Measurements from ENCODE around the gene SLC19A1. TPM values are rescaled to one million over a fixed set of nuclear protein-coding genes. Genes with fewer than 3 reads are reported as not detected.

The SLC19A1 gene
- total RNA-seq, 1 experiment from 2014 or later: 17.9 TPM

DNA sequence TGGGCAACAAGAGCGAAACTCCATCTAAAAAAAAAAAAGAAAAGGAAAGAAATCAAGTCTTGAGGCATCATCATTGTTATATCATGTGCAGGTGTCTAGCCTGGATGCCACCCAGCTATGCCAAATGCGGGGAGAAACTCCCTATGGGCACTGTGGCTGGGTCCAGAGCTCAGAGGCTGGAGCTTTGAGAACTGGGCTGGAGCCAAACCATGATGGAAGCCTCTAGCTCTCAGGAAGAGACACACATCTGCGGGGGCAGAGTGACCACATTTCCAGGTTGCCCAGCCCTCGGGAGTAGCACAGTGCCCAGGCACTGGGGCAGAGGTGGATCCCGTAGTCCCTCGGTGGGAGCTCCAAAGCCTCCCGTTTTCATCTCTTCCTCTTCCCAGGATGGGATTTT lies 78.4 kb downstream of the SLC19A1 start:
- Histone ChIP-seq H3K36me3 (replicated peaks; ENCODE audit: control insufficient read depth, insufficient read depth, low read length) (no peaks in the 10 kb centered on the region; the same call in 1 of the 2 replicates), H3K27me3 (ENCODE audit: control insufficient read depth, insufficient read depth, low read length) (no peaks in the 10 kb centered on the region), H3K4me3 (ENCODE audit: insufficient read depth, low read depth, low read length) (no peak overlapping the region)
- DNase-seq: no peak

DNA sequence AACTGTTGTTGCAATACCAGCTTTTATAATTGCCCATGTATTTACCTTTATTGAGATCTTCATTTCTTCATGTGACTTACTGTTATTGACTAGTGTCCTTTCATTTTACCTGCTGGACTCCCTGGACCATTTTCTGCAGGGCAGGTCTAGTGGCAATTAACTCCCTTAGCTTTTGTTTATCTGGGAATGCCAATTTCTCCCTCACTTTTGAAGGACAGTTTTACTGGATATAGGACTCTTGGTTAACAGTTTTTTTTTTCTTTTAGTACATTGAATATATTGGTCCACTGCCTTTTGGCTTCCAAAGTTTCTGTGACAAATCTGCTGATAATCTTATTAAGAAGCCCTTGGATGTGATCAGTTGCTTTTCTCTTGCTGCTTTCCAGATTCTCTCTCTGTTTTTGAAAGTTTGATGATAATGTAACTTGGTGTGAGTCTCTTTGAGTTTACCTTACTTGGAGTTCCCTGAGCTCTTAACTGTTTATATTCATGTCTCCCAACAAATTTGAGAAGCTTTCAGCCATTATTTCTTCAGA lies 80.4 kb downstream of the SLC19A1 start:
- no peaks in the 10 kb centered on the region for H3K27me3 ChIP-seq (ENCODE audit: control insufficient read depth, insufficient read depth, low read length)
- DNase-seq: no peak
- no peaks in the 10 kb centered on the region; the same call in 1 of the 2 replicates for H3K36me3 ChIP-seq (replicated peaks; ENCODE audit: control insufficient read depth, insufficient read depth, low read length)
- H3K4me3 ChIP-seq (ENCODE audit: insufficient read depth, low read depth, low read length): no peak overlapping the region

DNA sequence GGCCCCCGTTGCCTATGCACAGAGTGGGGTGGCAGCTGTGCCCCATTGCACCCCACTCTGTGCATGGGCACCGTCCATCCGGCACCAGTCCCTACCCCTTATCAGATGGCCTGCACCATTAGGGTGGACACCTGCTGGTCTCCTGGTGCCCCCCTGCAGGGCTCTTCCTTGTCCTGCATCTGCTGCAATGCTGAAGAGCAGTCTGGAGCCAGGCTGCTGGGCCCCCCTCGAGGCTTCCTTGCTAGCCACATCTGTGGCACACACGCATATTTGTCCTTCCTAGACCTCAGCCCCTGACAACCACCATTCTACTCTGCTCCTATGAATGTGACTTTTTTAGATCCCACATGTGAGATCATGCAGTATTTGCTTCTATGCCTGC lies 80.9 kb downstream of the SLC19A1 start:
- no peak for DNase-seq
- Histone ChIP-seq H3K36me3 (replicated peaks; ENCODE audit: control insufficient read depth, insufficient read depth, low read length) (no peaks in the 10 kb centered on the region; the same call in 1 of the 2 replicates), H3K4me3 (ENCODE audit: insufficient read depth, low read depth, low read length) (no peak overlapping the region), H3K27me3 (ENCODE audit: control insufficient read depth, insufficient read depth, low read length) (no peaks in the 10 kb centered on the region)

DNA sequence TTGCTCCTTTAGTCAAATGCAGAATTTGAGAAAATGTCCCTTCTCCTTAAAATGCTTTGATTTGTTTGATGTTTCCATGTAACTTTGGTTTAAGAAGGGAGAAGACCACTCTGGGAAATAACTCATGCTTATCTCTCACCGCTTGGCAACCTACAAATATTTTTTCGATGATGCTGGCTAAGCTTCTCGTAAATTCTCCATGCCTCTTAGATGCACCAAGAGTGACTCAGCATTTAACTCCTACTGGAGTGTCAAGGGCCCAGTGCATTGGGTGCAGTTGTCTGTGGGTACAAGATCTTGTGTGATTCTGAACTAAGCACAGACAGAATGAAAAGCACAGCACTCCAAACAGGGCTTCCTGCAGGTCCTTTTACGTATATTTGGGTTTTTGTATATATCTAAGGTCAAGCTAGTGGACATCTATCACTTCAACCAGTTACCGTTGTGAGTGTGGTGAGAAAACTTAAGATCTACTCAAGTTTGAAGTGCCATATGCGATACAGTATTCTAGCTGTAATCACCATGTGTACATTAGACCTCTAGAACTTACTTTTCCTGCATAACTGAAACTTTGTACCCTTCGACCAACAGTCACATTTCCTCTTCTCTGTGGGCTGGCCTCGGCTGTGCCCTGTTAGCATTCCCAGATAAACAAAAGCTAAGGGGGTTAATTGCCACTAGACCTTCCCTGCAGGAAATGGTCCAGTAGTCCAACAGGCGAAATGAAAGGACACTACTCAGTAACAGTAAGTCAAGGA lies 81.5 kb downstream of the SLC19A1 start:
- Histone ChIP-seq H3K4me3 (ENCODE audit: insufficient read depth, low read depth, low read length) (no peak overlapping the region), H3K36me3 (replicated peaks; ENCODE audit: control insufficient read depth, insufficient read depth, low read length) (no peaks in the 10 kb centered on the region; the same call in 1 of the 2 replicates), H3K27me3 (ENCODE audit: control insufficient read depth, insufficient read depth, low read length) (no peaks in the 10 kb centered on the region)
- DNase-seq: no peak

DNA sequence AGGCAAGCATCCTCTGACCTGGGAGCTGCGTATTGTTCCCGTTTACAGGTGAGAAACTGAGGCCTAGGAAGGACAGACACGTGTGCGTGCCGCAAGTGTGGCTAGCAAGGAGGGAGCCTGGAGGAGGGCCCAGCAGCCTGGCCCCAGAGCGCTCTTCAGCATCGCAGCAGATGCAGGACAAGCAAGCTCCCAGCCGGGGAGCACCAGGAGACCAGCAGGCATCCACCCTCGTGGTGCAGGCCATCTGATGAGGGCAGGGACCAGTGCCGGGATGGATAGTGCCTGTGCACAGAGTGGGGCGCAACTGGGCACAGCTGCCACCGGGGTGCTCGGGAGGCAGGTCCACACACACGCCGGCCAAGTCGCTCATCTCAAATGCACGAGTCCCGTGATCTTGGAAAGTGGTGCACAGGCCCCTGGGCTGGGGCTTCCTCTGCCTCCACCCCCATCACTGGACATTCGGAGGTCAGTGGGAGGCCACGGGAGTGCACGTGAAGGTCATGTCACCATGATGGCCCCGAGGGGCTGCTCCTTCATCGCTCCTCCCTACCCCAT lies 82.2 kb downstream of the SLC19A1 start:
- DNase-seq: no peak
- H3K27me3 ChIP-seq (ENCODE audit: control insufficient read depth, insufficient read depth, low read length): no peaks in the 10 kb centered on the region
- no peak overlapping the region for H3K4me3 ChIP-seq (ENCODE audit: insufficient read depth, low read depth, low read length)
- no peaks in the 10 kb centered on the region; the same call in 1 of the 2 replicates for H3K36me3 ChIP-seq (replicated peaks; ENCODE audit: control insufficient read depth, insufficient read depth, low read length)

DNA sequence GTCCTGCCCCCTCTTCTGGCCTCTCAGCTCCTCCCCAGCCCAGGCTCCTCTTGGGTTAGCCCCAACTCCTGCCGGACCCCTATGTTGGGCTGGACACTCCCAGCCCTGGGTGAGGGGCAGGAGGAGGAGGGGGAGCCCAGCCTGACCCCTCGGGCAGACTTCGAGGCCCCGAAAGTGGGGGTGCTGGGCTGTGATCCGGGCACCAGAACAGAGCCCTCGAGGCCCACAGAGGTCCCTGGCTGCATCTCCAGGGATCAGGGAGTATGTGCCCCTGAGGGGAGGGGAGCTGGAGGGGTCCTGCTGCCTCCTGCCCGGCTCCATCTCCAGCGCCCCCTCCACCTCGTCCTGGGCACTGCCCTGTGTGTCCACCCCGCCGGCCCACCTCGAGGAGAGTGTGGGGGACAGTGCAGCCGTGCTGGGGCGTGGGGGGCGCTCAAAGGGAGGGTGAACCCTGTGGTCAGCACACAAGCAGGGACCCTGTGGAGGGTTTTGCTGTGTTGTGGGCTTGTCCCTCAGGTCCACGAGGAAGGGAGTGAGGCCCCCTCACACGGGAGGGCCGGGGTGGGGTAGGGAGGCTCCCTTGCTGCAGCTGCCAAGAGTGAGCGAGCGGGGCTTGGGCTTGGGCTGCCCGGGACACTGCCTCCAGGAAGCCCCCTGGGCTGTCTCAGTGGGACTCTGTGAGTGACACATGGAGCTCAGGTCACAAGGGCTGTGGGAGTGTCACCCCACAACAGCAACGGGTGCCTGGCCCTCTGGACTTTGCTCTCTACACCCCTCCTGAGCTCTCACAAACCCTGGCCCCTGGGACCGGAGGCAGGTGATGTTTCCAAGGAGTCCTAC lies 82.8 kb downstream of the SLC19A1 start:
- H3K4me3 ChIP-seq (ENCODE audit: insufficient read depth, low read depth, low read length): no peak overlapping the region
- H3K36me3 ChIP-seq (replicated peaks; ENCODE audit: control insufficient read depth, insufficient read depth, low read length): no peaks in the 10 kb centered on the region; the same call in 1 of the 2 replicates
- no peaks in the 10 kb centered on the region for H3K27me3 ChIP-seq (ENCODE audit: control insufficient read depth, insufficient read depth, low read length)
- no peak for DNase-seq

DNA sequence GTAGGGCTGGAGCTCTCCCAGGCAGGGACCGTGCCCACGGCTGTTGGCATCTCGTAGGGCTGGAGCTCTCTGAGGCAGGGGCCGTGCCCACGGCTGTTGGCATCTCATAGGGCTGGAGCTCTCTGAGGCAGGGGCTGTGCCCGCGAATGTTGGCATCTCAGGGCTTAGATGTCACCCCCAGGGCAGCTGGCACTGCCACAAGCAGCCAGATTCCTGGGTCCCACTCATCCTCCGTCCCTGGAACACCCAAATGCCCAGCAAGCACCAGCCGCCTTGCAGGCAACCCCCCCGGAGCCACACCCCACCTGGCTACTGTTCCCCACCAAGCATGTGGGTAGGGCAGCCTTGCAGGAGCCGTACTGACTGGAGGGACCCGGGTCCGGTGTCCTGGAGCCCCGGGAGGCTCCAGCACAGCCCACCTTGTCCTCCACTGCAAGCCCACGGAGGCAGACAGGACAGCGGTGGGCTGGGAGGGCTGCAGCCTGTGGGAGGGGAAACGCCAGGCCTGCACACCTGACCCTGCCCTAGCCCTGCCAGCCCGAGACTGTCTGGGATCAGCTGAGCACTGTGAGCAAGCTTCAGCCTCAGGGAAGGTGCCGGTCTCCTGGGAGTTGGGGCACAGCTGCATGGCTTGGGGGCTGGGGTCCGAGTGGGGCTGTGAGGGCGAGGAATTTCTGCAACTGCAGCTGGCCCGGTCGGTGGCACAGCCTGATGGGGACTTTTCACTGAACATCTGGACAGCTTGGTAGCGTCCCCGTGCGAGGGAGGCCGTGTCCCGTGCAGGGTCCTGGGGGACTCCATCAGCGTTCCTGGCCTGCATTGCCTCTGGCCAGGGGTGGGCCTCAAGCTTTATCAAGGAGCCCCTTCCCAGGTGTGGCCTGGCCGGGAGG lies 83.7 kb downstream of the SLC19A1 start:
- no peak for DNase-seq
- Histone ChIP-seq H3K4me3 (ENCODE audit: insufficient read depth, low read depth, low read length) (no peak overlapping the region), H3K36me3 (replicated peaks; ENCODE audit: control insufficient read depth, insufficient read depth, low read length) (no peaks in the 10 kb centered on the region; the same call in 1 of the 2 replicates), H3K27me3 (ENCODE audit: control insufficient read depth, insufficient read depth, low read length) (no peaks in the 10 kb centered on the region)

DNA sequence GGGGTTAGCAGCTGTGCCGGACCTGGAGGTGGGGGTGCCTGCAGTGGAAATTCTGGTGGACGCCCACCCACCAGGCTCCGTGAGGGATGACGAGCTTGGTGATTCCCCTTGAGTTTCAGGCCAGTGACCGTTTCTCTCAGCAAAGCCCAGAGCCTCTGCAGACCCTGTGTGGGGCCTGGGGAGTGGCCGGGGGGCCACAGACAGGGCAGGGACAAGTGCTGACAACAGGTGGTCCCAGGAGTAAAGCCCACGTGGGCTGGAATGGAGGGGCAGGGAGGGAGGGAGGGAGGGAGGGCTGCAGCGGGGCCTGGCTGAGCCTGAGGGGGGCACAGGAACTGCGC lies 84.4 kb downstream of the SLC19A1 start:
- no peak for DNase-seq
- H3K36me3 ChIP-seq (replicated peaks; ENCODE audit: control insufficient read depth, insufficient read depth, low read length): no peaks in the 10 kb centered on the region; the same call in 1 of the 2 replicates
- H3K4me3 ChIP-seq (ENCODE audit: insufficient read depth, low read depth, low read length): no peak overlapping the region
- H3K27me3 ChIP-seq (ENCODE audit: control insufficient read depth, insufficient read depth, low read length): no peaks in the 10 kb centered on the region

DNA sequence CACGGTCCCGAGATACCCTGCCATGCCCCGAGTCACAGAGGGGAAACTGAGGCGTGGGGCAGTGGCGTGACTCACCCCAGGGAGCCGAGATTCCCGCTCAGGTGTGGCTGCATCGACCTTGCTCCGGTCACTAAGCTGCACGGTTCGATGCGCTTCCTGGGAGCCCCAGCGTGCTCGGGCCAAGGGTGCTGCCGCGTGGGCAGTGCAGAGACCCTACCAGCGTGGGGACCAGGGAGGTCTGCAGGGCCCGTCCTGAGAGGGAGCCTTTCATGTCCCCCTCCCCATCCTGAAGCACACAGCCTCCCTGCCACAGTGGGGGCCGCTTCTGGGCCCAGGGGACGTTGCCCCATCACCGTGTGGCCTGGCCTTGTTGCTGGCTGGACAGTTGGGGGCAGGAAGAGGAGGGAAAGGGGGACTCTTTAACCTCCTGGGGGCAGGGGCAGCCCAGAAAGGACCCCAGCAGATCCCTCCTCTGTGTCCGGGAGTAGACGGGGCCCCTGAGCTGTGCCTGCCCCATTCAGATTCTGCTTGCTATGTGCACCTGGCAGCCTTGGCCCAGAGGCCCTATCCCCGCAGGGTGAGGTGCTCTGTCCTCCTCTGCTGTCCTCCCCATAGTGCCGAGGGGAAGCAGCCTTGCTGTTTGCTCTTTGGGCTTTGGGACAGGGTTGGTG lies 84.9 kb downstream of the SLC19A1 start:
- no peaks in the 10 kb centered on the region for H3K27me3 ChIP-seq (ENCODE audit: control insufficient read depth, insufficient read depth, low read length)
- no peak overlapping the region for H3K4me3 ChIP-seq (ENCODE audit: insufficient read depth, low read depth, low read length)
- no peaks in the 10 kb centered on the region; the same call in 1 of the 2 replicates for H3K36me3 ChIP-seq (replicated peaks; ENCODE audit: control insufficient read depth, insufficient read depth, low read length)
- DNase-seq: no peak

DNA sequence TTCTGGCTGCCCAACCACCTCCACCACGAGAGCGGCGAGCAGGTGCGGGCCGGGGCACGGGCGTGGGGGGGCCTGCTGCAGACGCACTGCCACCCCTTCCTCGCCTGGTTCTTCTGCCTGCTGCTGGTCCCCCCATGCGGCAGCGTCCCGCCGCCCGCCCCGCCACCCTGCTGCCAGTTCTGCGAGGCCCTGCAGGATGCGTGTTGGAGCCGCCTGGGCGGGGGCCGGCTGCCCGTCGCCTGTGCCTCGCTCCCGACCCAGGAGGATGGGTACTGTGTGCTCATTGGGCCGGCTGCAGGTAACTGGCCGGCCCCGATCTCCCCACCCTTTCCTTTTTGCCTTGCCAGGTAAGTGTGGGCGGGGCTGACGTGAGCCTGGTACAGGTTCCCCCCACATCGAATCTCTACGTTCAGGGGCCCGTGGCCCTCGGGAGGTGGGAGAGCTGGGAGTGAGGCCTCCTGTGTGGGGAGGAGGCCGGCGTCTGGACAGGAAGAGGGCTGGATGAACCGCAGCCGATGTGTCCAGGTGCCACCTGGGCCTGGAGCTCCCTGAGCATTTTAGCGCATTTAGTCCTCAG lies 85.6 kb downstream of the SLC19A1 start:
- Histone ChIP-seq H3K4me3 (ENCODE audit: insufficient read depth, low read depth, low read length) (no peak overlapping the region), H3K36me3 (replicated peaks; ENCODE audit: control insufficient read depth, insufficient read depth, low read length) (no peaks in the 10 kb centered on the region; the same call in 1 of the 2 replicates), H3K27me3 (ENCODE audit: control insufficient read depth, insufficient read depth, low read length) (no peaks in the 10 kb centered on the region)
- DNase-seq: no peak

DNA sequence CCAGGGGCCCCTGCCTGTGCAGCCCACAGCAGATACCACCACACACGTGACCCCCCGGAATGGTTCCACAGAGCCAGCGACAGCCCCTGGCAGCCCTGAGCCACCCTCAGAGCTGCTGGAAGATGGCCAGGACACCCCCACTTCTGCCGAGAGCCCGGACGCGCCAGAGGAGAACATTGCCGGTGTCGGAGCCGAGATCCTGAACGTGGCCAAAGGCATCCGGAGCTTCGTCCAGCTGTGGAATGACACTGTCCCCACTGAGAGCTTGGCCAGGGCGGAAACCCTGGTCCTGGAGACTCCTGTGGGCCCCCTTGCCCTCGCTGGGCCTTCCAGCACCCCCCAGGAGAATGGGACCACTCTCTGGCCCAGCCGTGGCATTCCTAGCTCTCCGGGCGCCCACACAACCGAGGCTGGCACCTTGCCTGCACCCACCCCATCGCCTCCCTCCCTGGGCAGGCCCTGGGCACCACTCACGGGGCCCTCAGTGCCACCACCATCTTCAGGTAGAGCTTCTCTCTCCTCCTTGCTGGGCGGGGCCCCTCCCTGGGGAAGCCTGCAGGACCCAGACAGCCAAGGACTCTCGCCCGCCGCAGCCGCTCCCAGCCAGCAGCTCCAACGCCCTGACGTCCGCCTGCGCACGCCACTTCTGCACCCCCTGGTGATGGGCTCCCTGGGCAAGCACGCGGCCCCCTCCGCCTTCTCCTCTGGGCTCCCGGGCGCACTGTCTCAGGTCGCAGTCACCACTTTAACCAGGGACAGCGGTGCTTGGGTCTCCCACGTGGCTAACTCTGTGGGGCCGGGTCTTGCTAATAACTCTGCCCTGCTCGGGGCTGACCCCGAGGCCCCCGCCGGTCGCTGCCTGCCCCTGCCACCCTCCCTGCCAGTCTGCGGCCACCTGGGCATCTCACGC lies 86.3 kb downstream of the SLC19A1 start:
- DNase-seq: no peak
- Histone ChIP-seq H3K4me3 (ENCODE audit: insufficient read depth, low read depth, low read length) (no peak overlapping the region), H3K27me3 (ENCODE audit: control insufficient read depth, insufficient read depth, low read length) (no peaks in the 10 kb centered on the region), H3K36me3 (replicated peaks; ENCODE audit: control insufficient read depth, insufficient read depth, low read length) (no peaks in the 10 kb centered on the region; the same call in 1 of the 2 replicates)

DNA sequence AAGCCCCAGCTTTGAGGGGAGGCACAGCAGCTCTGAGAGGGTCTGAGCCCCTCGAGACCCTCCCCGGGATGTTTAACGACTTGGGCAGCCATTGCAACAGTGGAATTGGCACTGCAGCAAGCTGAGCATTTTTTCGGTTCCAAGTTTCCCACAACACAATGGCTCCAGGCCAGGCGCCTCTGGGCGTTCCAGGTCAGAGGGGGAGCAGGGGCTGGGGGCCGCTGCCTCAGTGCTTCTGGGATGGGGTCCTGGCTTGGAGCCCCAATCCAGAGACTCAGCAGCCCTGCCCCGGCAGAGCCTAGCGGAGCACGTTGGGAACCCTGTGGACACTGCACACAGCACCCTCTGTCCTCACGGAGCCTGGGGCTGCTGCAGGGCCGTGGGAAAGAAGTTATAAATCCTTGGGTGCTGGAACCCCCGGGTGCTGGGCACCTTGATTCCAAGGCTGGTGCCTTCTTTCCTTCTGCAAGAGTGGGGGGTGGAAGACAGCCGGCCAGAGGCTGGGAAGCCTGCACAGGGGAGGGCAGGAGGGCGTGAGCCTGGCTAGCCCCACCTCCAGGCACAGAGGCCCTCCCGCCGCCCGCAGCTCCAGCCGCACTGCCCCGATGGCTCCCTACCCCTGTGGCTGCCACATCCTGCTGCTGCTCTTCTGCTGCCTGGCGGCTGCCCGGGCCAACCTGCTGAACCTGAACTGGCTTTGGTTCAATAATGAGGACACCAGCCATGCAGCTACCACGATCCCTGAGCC lies 87.1 kb downstream of the SLC19A1 start:
- peak; percentile 83 for DNase-seq
- Histone ChIP-seq H3K36me3 (replicated peaks; ENCODE audit: control insufficient read depth, insufficient read depth, low read length) (no peaks in the 10 kb centered on the region; the same call in 1 of the 2 replicates), H3K4me3 (ENCODE audit: insufficient read depth, low read depth, low read length) (no peak overlapping the region), H3K27me3 (ENCODE audit: control insufficient read depth, insufficient read depth, low read length) (no peaks in the 10 kb centered on the region)

Data from H7 (cell line).